ENCODE results near the gene BMAL1. TPM values are rescaled to one million over a fixed set of nuclear protein-coding genes. Genes with fewer than 3 reads are reported as not detected.
"Not testable (repeated sequence)": the region's sequence is repeated elsewhere in the genome, so short reads cannot be mapped to it uniquely, and the experiment has no call there.

Gene BMAL1
- total RNA-seq, 1 experiment from 2014 or later, result 3.2 TPM

DNA sequence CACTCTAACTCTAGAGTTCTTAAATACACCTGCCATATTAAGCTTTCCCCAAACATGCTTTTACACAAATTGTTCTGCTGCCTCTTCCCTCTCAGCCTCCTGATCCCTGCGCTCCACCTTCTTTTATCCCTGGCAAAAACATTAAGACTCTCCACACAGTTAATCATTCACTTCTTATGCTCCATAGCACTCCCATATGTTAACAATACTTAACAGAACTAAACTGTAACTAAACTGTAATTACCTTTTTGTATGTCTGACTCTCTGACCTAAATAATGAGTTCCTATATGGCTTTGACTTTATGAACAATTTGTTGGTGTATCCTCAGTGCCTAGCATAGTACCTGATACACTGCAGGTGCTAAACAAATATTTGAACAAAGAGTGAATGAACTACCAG, 113.6 kb downstream of the BMAL1 start:
- Histone ChIP-seq H3K27me3 (replicated peaks; ENCODE audit: insufficient read depth, low read depth, low read length, poor library complexity) (no peaks in the 10 kb centered on the region), H3K36me3 (ENCODE audit: insufficient read depth, low read length, poor library complexity, severe bottlenecking) (no peaks in the 10 kb centered on the region), H3K27ac (ENCODE audit: low read depth, low read length, poor library complexity, severe bottlenecking) (no peak overlapping the region), H3K4me1 (ENCODE audit: insufficient read depth, low read length, poor library complexity, severe bottlenecking) (no peaks in the 10 kb centered on the region), H3K4me3 (ENCODE audit: low read depth, low read length, poor library complexity, severe bottlenecking) (no peak overlapping the region), H3K9me3 (ENCODE audit: low read depth, low read length, poor library complexity, severe bottlenecking) (no peaks in the 10 kb centered on the region)
- DNase-seq (ENCODE audit: low spot score), result no peak
- intact Hi-C loops (cut with micrococcal nuclease; ENCODE audit: unreplicated experiment), result no loop called here
- CTCF ChIA-PET, result no interaction called here
- BruUV-seq (replicated peaks), result no TSS peak
- TF ChIP-seq CTCF (conservative IDR thresholded peaks at IDR 0.05; ENCODE audit: low read depth, low read length) (no peak), EZH2 (IDR thresholded peaks at IDR 0.05; ENCODE audit: borderline replicate concordance, low read depth, low read length, poor library complexity, severe bottlenecking) (no peak)
- POLR2A ChIA-PET (ENCODE audit: low non-redundant PET), result interaction anchor here (0.6 kb wide), 1 partner anchor 1759 kb away, joined by 3 read pairs; no protein-coding TSS in a partner anchor

- H3K9me3 ChIP-seq (ENCODE audit: low read depth, low read length, poor library complexity, severe bottlenecking); intact Hi-C loops (cut with micrococcal nuclease; ENCODE audit: unreplicated experiment); CTCF ChIA-PET; BruUV-seq (replicated peaks); DNase-seq (ENCODE audit: low spot score); H3K27me3 ChIP-seq (replicated peaks; ENCODE audit: insufficient read depth, low read depth, low read length, poor library complexity); H3K4me3 ChIP-seq (ENCODE audit: low read depth, low read length, poor library complexity, severe bottlenecking); H3K4me1 ChIP-seq (ENCODE audit: insufficient read depth, low read length, poor library complexity, severe bottlenecking); H3K27ac ChIP-seq (ENCODE audit: low read depth, low read length, poor library complexity, severe bottlenecking); H3K36me3 ChIP-seq (ENCODE audit: insufficient read depth, low read length, poor library complexity, severe bottlenecking); POLR2A ChIA-PET (ENCODE audit: low non-redundant PET): not testable (repeated sequence)
Observed at GRCh38 chr11:13398335-13398734, 120.7 kb downstream of the BMAL1 start.

DNA sequence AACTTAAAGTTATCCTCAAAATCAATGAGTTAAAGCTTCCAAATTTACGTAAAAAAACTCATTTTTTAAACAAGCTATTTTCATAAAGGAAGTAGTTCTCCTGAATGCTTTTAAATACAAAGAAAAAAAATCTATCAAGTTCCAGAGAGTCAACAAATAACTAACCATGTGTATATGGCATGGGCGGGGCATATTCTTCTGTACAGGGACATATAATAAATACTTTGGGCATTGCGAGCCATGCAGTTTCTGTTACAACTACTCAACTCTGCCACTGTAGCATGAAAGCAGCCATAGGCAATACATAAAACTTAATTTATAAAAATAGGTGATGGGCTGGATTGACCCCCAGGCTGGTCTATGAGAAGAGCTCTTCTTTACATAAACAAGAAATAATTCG, 127.6 kb downstream of the BMAL1 start:
- intact Hi-C loops (cut with micrococcal nuclease; ENCODE audit: unreplicated experiment), result no loop called here
- Histone ChIP-seq H3K27ac (ENCODE audit: low read depth, low read length, poor library complexity, severe bottlenecking) (no peak overlapping the region), H3K9me3 (ENCODE audit: low read depth, low read length, poor library complexity, severe bottlenecking) (no peaks in the 10 kb centered on the region), H3K36me3 (ENCODE audit: insufficient read depth, low read length, poor library complexity, severe bottlenecking) (no peaks in the 10 kb centered on the region), H3K4me3 (ENCODE audit: low read depth, low read length, poor library complexity, severe bottlenecking) (no peak overlapping the region), H3K27me3 (replicated peaks; ENCODE audit: insufficient read depth, low read depth, low read length, poor library complexity) (no peaks in the 10 kb centered on the region), H3K4me1 (ENCODE audit: insufficient read depth, low read length, poor library complexity, severe bottlenecking) (no peaks in the 10 kb centered on the region)
- BruUV-seq (replicated peaks), result no TSS peak
- TF ChIP-seq EZH2 (IDR thresholded peaks at IDR 0.05; ENCODE audit: borderline replicate concordance, low read depth, low read length, poor library complexity, severe bottlenecking), result no peak
- TF ChIP-seq CTCF (conservative IDR thresholded peaks at IDR 0.05; ENCODE audit: low read depth, low read length), result no peak
- ChIA-PET POLR2A (ENCODE audit: low non-redundant PET) (no interaction called here), CTCF (no interaction called here)
- DNase-seq (ENCODE audit: low spot score), result no peak

GRCh38 chr11:13415201-13415600, 137.6 kb downstream of the BMAL1 start:
- no peak for TF ChIP-seq EZH2 (IDR thresholded peaks at IDR 0.05; ENCODE audit: borderline replicate concordance, low read depth, low read length, poor library complexity, severe bottlenecking)
- no peak for TF ChIP-seq CTCF (conservative IDR thresholded peaks at IDR 0.05; ENCODE audit: low read depth, low read length)
- ChIA-PET POLR2A (ENCODE audit: low non-redundant PET) (no interaction called here), CTCF (no interaction called here)
- no peak overlapping the region for H3K4me3 ChIP-seq (ENCODE audit: low read depth, low read length, poor library complexity, severe bottlenecking)
- intact Hi-C loops (cut with micrococcal nuclease; ENCODE audit: unreplicated experiment), result no loop called here
- no peaks in the 10 kb centered on the region for H3K9me3 ChIP-seq (ENCODE audit: low read depth, low read length, poor library complexity, severe bottlenecking)
- peaks cover 3% of the 10 kb centered on the region for H3K36me3 ChIP-seq (ENCODE audit: insufficient read depth, low read length, poor library complexity, severe bottlenecking)
- BruUV-seq (replicated peaks), result no TSS peak
- no peaks in the 10 kb centered on the region for H3K27me3 ChIP-seq (replicated peaks; ENCODE audit: insufficient read depth, low read depth, low read length, poor library complexity)
- no peak overlapping the region for H3K27ac ChIP-seq (ENCODE audit: low read depth, low read length, poor library complexity, severe bottlenecking)
- no peaks in the 10 kb centered on the region for H3K4me1 ChIP-seq (ENCODE audit: insufficient read depth, low read length, poor library complexity, severe bottlenecking)
- DNase-seq (ENCODE audit: low spot score), result no peak
